HG02885 (cell line): Measurements from ENCODE around the gene VSTM4.

Source experiments
- ATAC-seq: cut with Tn5 transposase; IDR thresholded peaks from one replicate; pipeline ENCODE4 v1.9.1; 2021; ENCODE audit warnings: mild to moderate bottlenecking; ENCODE audit not compliant: unreplicated experiment, poor library complexity

Gene VSTM4

DNA sequence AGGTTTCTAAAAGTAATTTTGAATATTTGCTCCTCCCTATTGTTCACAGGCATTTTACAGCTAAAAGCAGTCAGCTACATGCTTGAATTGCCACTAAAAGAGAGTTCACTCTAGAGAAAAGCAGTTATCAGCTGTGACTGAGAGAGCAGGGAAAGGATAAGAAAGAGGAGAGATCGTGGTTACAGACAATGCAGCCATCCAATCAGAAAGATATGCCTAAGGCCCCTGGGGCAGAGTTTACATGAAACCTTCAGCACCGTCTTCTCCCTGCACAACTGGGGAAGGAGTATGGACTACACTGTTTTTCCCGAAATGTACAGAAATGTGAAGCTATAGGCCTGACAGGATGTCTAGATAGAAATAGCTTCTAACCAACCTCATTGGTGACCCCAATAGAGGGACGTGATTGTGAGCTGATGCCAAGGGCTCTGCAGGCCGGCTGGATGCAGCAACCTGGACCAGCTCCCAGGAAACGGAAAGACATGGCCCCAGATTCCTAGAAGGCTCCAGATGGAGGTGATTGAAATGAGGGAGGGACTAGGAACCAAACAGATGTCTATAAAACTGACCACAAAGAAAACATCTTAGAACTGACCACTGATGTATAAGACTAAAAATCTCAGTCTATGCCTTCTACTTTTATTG lies 3.2 kb upstream of the VSTM4 start:
- no peak for ATAC-seq

DNA sequence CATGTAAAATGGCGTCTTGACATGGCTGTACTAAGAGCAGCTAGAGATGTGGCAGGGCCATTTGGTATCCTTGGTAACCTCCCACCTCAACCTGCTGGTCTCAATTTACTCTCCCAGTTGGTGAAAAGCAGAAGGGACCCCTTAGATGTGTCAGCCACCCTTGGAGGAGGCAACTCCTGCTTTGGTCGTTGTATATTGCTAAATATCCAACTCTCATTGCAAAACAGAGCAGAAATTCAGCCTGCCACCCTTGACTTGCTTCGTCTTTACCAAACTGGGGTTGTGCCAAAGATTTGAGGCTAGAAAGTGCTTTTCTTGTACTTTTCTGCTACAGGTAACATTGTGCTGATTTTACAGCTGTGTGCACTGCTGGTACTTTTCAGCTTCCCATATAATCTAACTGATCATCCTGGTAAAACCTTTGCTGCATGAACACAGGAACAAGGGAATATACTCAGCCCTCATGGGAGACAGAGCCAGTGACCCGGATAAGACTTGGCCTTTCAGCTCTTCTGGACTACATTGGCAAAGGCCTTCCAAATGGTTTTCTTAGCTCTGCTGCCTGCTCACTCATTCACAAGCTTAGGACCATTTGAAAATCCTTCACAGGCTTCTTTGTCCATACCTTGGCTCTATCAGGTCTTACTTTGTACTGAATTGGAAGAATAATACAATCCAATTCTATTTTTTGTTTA lies 2.2 kb upstream of the VSTM4 start:
- no peak for ATAC-seq

DNA sequence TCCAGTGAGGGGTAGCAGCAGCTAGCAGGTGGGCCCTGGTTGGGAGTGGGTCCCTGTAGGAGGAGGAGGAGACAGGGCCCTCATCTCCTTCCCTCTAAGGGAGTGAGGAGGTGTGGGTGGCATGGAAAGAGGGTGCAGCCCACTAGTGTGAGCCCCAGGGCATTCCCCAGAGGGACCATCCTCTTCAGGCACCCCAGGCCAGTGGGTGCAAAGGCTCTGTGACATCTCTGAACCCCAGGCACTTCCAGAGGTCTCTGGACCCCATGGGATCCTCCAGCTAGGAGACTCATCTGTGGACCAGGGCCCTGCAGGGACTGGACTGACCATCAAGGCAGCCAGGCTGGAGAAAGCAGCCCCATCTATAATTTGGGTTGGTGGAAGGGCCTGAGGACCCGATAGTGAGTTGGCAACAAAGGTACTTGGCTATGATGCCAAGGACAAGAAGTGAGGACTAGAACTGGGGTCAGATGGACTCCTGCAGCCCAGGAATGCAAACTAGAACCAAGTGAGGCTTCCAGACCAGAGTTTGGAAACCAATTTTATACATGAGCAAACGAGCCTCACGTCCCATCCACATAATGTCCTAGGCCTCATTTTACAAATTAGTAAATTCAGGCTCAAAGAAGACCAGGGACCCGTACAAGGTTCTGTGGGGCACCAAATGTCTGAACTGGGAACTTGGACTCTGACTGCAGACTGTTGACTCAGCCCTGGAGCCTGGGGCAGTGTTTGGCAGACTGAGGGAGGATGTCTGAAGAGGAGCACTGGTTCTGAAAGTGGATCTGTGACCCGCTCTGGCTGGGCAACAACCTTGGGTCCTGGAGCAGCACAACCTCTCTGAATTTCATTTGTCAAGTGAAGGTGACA lies 1.4 kb upstream of the VSTM4 start:
- no peak for ATAC-seq

DNA sequence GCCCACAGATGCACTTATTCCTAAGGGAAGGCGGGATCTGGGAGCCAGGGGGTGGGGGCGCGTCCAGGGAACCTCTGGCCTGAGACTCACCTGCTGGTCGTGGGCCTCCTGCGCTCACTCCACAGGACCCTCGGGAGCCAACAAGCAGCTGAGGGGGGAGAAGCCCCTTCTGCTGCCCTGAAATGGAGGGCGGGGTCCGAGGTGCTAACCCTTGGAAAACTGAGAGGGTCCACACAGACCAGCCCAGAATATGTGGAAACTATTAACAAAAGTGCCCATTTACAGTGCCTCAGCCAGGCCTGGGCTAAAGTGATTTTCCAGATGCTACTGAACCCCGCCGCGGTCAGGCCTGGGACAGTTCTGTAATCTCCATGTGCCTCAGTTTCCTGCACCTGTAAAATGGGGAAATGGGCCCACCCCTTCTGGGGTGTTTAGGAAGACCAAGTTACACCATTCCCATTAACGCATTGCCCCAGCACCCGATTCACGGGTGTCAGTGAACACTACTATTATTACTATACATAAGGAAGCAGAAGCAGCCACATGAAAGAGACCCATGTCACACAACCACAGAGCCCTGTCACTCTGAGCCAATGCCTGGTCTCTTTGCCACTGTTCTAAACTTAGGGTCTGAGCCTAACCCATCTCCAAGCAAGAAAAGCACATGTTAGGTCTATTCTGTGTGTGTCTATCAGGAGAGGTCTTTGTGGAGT lies 630 bp upstream of the VSTM4 start:
- ATAC-seq = no peak

DNA sequence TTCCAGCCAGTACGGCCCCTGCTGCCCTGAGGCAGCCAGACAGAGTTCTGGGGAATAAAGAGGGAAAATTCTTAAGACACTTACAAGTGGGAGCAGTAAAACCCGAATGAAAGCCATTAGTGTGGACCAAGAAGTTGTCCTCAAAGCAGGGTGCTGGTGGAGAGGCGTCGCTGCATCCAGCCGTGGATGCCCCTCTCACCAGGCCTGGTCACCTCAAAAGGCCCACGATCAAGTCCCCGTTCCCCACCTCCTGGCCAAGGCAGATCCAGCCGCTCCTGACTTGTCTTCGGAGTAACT lies 656 bp downstream of the VSTM4 start:
- ATAC-seq = no peak

DNA sequence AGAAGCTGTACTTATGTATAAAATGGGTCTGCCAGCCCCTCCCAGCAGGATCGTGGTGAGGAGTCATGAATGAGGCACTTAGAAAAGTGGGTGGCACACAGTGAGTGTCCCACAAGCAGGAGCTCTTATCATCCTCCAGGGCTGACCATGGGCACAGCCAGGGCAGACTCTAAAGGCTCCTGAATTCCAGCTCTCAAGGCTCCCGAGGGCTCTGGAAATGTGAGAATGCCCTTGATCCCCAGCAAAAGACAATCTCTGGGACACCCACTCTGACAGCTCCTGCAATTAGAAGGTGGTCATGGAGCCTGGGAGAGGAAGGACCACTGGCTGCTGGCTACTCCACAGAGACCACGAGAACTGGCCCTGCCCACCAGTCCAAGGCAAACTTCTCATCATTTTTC lies 1.6 kb downstream of the VSTM4 start:
- ATAC-seq = no peak

DNA sequence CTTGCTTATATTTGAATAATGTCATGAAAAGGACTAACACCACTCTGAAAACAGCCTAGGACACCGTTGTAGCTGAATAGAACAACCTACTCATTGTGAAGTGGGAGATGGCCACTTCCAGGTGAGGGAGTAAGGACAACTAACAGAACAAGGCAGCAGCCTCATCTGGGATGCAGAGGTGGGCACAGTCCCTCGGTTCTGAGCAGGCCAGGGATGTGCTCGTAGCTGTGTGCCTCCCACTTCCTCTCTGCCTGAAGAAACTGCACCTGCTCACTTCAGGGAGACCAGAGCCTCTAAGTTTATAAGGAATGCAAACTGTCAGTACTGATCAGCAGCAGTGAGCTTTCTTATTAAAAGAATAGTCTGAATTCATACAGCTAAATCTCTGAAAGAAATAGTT lies 2.5 kb downstream of the VSTM4 start:
- ATAC-seq = no peak

DNA sequence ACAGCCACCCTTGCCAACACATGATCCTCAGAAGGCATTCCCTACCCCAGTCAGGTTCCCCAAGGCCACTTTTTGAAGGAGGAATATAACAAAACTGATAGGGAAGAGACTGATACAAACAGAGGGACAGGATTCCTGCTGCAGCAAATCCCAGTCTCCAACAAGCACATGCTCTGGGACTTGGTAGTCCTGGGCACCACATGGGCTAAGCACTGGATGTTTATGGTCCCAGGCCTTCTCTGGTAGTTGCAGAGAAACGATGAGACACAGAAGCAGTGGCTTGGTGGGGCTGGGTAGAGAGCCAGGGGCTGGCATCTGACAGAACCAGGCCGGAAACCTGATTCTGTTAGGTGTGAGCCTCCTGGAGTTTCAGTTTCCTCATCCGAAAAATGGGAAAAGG lies 3.2 kb downstream of the VSTM4 start:
- no peak for ATAC-seq

DNA sequence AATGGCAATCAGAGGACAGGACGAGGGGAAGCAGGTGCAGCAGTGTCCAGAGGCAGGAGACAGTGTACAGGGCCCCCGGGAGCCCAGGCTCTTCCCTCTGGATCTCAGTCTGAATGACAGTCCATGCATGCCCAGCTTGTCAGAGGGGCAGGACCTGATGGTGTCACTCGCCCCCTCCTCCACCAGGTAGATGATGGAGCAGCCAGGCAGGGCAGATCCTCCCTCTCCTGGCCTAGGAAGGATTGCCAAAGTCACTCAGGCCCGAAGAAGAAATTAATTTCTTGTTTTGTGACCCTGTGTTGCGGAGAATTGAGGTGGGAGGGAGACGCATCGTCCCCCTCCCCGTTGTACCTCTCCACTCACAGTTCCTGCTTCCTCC lies 4.0 kb downstream of the VSTM4 start:
- ATAC-seq = no peak

DNA sequence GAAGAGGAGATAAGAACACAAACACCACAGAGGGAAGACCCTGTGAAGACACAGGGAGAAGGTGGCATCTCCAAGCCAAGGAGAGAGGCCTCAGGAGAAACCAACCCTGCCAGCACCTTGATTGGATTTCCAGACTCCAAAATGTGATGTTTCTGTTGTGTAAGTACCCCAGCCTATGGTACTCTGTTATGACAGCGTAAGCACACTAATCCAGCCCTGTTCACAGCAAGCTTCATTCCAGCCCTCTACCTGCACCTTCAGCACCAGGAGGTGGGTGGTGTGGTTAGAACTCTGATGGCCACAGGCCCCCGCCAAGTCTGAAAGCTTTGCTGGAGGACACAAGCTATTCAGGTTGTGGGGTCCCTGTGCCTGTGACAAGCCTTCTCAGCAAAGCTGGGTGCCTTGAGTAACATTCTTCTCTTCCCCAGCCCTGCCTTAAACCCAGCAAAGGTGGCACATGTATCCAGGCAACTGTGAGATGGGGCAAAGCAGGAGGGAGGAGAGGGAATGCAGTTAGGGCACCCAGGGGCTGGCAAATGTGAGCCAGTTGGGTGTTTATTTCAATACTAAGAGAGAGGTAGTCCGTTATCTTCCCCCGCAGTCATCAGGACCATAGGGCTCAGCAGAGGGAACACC lies 4.5 kb downstream of the VSTM4 start:
- ATAC-seq = no peak

DNA sequence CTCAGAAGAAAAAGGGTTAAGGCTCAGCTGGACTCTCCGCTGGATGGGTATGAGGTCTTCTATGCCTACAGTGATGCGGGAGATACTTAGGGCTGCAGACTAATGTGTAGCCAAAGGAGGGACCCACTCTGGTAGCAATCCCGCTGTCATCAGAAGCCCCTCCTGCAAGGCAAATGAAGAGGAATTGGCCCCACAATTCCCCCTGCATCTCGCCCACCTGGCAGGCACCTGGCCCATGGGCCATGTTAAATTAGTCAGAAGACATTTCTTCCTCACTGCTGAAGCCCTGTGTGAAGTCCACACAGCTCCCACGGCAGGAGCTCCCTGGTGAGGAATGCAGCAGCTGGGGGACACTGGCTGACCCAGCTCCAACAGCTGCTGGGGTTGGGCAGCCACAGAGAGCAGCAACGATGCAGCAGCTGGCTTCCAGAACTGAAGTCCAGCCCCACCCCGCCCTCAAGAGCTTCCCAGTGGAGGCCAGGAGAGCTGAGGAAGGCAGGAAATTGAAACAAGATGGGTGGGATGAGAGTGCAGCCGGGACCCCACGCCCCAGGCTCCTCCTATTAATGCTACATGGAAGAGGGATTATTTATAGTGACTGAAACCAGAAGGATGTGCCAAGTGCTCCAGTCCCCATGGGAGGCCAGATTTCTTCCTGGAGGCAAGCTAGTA lies 5.5 kb downstream of the VSTM4 start:
- ATAC-seq = no peak

DNA sequence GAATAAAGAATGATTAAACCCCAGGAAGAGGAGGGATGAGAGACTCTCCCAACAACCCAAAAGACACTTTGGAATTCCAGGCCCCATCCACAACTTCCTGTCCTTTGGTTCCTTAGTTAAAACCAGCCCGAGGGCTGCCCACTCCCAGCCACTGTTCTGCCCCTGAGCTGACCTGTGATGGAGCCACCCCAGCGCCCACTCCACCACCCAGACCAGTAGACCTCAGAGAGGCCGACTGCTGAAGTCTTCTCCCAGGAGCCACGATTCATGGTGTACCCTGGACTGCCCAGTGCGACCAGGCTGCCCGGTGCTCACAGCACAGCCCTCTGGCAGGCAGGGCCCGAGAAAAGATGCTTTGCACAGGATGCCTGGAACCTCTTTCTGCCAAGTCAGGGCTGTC lies 6.7 kb downstream of the VSTM4 start:
- no peak for ATAC-seq

DNA sequence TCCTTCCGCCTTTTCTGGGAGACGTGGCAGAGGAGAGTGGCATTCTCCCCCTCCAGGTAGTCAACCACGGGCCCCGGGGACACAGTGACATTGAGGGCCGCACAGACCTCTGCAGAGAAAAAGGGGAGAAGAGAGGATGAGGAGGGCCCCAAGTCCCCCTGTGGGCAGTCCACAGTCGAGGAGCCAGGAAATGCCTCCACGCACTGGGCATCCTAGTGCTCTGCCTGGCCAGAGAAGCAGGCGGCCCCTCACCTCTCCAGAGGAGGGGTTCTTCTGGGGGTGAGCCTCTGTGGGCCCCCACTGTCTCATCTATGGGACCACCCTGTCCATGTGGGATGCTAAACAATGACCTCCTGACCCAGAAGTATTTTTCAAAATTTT lies 7.4 kb downstream of the VSTM4 start:
- no peak for ATAC-seq

DNA sequence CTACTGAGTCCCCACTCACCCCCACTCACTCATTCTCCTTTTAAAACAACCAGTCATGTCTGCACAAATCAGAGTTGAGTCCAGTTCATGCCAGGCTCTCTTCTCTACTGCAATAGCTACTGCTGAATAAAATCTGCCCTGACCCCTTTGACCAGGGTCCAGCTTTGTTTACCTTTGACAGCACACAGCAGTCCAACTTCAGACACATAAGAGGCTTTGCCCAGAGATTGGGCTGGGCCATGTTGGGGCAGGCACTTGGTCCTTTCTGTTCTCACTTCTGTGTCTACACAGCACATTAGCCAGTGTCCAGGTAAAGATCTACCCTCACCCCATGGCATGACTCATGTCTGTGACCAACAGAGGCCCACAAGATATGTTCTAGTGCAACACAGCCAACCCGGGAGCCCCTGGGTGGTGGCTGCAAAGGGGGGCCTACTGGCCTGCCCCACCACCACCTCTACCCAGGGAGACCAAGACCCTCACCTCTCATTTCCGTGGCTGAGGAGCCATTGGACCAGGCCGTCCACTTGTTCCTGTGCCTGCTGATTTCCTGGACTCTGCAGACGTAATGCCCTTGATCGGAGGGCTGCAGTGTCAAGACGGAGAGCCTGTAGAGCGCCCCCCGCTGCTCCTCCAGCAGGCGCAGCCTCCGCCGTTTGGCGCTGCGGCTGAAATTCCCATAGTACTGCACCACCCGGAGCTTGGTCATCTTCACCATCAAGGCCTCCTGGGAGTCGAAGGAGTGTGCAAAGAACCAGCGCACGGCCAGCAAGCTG lies 8.0 kb downstream of the VSTM4 start:
- ATAC-seq = no peak

DNA sequence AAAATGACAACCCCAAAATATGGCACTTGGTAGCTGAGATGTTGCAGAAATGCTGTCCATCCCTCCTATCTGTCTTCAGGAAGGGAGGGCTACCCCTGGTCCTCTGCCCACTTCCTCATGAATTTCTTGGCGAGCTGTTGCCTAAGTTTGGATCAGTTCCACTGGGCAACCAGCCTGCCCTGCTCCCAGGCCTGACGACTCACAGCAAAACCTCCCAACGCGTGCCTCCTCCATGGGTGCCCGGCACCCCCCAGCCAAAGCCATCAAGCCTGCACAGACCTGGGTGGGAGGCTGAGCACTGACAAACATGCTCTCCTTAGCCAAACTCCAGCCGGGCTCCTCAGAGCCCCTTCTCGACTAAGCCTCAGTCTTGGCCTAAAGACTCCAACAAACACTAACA lies 8.9 kb downstream of the VSTM4 start:
- ATAC-seq = no peak

DNA sequence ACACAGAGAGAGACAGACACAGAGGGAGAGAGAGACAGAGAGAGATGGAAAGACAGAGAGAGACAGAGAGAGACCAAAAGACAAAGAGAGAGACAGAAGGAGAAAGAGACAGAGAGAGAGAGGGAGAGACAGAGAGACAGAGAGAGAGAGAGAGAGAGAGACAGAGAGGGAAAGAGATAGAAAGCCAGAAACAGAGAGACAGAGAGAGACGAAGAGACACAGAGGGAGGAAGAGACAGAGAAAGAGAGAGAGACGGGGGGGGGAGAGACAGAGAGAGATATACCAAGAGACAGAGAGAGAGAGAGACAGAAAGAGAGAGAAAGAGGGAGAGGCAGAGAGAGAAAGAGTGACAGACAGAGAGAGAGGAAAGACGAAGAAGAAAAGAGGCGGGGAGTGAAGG lies 10.2 kb downstream of the VSTM4 start:
- ATAC-seq = no peak

DNA sequence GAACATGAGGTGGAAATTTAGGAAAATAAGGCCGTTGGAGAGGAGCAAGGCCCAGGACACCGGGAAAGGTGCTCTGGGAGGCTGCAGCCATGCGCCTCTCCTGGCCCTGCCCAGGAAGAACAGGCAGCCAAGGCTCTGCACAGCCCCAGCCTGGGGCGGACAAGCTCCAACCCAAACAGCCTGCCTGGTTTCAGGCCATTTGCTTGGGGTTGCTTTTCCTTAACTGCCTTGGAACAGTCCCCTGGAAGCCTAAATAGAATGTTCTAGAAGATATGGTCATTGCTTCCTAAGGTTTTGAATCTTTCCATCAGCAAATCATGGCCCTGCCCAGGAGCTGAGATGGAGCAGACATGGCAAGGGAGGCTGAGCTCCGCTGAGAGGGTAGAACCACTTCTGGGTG lies 11.0 kb downstream of the VSTM4 start:
- no peak for ATAC-seq

DNA sequence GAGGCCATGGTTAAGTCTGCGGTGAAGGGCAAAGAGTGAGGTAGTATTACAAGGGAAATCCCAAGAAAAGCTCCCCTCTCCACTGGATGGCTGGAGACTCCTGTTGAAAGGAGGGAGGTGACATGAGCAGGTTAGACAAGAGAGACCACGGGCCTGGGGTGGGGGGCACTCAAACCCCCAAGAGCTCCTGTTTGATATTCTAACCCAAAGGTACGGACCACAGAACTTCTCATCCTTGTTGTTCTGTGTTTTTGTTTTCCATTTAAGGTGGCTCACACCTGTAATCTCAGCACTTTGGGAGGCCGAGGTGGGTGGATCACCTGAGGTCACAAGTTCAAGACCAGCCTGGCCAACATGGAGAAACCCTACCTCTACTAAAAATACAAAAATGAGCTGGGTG lies 11.6 kb downstream of the VSTM4 start:
- no peak for ATAC-seq

DNA sequence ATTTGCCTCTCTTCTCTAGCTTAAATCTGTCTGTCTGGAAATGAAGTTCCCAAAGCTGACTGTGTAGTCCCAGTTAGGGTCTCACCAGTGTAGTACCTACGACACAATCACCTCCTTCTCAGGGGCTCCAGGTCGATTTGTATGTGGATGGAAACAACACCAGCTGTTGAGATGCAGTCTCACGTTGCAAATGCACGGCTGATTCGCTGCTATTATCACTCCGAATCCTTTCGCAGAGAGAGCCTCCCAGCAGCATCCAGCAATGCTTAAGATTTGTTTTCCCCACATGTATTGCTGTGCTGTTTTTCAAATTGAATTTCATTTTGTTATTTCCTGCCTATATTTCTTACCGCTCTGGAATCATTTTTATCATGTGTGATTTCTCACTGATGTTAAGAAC lies 16.3 kb downstream of the VSTM4 start:
- no peak for ATAC-seq
